GM12874 (cell line): ENCODE data around the gene SGO2.

Experiments used
- TF ChIP-seq, protein P1 (sequence below): IDR thresholded peaks from 2 replicates; pipeline ENCODE4 v1.5.1; 2011; ENCODE audit warnings: low read depth, mild to moderate bottlenecking, control low read depth, low read length, moderate library complexity; ENCODE audit not compliant: insufficient read depth

The SGO2 gene

DNA sequence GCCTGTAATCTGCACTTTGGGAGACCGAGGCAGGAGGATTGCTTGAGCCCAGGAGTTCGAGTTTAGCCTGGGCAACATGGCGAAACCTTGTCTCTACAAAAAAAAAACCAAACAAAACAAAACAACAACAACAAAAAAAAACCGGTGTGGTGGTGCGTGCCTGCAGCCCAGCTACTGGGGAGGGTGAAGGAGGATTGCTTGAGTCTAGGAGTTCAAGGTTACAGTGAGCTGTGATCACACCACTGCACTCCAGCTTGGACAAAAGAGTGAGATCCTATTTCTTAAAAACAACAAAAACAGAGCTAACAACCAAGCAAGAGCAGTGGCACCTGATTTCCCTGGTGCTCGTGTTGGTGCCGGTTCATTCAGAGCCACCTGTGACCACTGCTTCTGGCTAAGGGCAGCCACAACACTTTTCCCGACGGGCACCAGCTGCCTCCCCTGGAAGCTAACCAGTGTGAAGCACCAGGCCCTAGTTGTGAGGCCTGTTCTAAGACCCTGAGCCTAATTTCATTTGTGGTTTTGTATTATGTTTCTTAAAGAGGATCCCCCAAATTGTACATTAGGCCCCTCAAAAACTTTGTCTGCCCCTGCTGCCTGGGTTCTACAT is 61.1 kb downstream of the SGO2 start:
- TF ChIP-seq, protein P1, sequence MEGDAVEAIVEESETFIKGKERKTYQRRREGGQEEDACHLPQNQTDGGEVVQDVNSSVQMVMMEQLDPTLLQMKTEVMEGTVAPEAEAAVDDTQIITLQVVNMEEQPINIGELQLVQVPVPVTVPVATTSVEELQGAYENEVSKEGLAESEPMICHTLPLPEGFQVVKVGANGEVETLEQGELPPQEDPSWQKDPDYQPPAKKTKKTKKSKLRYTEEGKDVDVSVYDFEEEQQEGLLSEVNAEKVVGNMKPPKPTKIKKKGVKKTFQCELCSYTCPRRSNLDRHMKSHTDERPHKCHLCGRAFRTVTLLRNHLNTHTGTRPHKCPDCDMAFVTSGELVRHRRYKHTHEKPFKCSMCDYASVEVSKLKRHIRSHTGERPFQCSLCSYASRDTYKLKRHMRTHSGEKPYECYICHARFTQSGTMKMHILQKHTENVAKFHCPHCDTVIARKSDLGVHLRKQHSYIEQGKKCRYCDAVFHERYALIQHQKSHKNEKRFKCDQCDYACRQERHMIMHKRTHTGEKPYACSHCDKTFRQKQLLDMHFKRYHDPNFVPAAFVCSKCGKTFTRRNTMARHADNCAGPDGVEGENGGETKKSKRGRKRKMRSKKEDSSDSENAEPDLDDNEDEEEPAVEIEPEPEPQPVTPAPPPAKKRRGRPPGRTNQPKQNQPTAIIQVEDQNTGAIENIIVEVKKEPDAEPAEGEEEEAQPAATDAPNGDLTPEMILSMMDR: no peak

GRCh38 chr2:200588076-200588678 is 62.2 kb downstream of the SGO2 start:
- TF ChIP-seq, protein P1: no peak

DNA sequence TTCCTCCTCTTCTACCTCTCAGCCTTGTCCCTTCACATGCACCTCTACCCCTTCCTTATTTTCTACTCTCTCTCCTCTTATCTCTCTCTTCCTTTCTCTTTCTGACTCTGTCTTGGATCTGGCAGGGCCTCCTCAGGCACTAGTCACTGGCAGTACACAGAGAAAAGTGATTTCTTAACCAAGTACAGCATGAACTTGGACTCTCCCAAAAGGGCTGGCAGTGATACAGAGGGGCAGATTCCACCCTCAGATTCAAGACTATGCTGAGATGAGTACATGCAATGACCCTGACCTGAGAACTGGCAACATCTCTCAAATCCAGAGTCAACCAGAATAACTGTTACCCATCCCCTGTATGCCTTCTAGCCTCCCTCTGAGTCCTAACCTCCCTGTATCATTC is 64.1 kb downstream of the SGO2 start:
- TF ChIP-seq, protein P1: no peak

DNA sequence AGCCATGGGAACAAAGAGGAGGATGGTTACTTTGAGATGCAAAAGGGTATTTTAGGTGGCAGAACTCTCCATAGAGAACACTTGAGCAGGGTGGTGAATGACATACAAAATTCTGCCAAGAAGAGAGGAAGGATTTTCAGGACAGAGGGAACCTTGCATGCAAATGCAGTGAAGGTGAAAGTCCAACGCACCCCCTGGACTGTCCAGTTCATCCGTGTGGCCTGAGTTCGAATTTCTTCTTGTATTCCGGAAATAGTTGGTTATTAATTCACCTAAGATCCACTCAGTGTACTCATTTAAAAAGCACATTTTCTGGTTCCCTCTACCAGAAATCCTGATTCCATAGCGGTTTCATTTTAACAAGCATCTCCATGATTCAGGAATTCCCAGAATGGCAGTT is 65.3 kb downstream of the SGO2 start:
- TF ChIP-seq, protein P1: no peak

DNA sequence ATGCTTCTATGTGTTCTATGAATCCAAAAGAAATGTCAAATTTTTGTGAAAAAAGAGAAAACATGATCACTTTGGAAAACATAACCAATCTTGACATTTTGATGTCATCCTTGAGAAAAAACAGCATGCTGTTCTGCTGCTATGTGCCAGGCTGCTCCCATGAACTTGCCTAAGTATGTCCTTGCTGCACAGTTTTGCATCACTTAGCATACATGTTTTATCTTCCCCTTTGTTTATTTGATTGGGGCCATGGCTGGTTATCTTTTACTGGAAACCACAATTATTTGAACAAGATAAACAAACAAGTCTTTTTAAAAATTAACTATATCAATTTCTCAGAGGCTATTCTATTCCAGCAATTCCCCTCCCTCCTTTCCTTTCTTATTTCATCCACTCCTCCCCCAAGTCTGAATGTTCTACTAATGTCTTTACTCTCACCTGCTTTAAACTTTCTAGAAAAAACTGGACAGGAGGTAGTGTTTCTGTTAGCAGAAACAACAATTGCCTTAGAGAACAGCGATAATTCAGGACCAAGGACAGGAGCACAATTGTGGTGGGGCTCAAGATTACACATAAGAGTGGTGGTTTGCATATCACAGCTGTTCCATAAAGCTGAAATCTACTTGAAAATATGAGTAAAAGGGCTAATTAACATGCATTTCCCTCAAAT is 66.5 kb downstream of the SGO2 start:
- TF ChIP-seq, protein P1: no peak

- TF ChIP-seq, protein P1: no peak
Observed at GRCh38 chr2:200593905-200594304, 67.9 kb downstream of the SGO2 start.

DNA sequence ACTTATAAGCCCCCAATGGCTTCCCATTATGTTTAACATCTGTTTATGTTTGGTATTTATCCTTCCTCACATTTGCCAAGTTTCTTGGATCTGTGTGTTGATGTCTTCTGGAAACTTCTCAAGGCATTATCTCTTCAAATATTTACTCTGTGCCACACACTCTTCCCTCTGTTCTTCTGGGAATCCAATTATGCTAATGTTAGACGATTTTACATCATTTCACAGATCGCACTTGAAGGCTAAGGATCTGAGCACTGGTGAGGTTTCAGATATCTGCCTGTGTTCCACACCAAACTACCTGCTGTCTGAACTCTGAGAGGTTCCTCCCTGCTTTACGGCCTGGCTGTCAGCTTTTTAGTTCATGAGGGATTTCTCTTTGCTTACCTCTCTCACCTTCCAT is 69.9 kb downstream of the SGO2 start:
- TF ChIP-seq, protein P1: no peak
